Stimulated activated CD4-positive, alpha-beta T cell treated with anti-CD3 and anti-CD28 coated beads, TNF-alpha, amount 100 ng/mL, for 24 hours (primary cell): ENCODE data around the gene CTDP1.

Experiments used
- DNase-seq, 3 experiments: peaks; one replicate each; pipeline ENCODE4 v3.0.0-alpha.2; 2020; ENCODE audit warnings: low read depth in 3 of 3

The CTDP1 gene

DNA sequence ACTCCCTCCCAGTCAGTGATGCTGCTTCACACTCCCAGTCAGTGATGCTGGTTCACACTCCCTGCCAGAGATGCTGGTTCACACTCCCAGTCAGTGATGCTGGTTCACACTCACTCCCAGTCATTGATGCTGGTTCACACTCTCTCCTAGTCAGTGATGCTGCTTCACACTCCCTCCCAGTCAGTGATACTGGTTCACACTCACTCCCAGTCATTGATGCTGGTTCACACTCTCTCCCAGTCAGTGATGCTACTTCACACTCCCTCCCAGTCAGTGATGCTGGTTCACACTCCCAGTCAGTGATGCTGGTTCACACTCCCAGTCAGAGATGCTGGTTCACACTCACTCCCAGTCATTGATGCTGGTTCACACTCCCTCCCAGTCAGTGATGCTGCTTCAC is 83.8 kb downstream of the CTDP1 start:
- no peak for DNase-seq

- DNase-seq = no peak
These were observed 84.5 kb downstream of the CTDP1 start for GRCh38 chr18:79764131-79764530.

DNA sequence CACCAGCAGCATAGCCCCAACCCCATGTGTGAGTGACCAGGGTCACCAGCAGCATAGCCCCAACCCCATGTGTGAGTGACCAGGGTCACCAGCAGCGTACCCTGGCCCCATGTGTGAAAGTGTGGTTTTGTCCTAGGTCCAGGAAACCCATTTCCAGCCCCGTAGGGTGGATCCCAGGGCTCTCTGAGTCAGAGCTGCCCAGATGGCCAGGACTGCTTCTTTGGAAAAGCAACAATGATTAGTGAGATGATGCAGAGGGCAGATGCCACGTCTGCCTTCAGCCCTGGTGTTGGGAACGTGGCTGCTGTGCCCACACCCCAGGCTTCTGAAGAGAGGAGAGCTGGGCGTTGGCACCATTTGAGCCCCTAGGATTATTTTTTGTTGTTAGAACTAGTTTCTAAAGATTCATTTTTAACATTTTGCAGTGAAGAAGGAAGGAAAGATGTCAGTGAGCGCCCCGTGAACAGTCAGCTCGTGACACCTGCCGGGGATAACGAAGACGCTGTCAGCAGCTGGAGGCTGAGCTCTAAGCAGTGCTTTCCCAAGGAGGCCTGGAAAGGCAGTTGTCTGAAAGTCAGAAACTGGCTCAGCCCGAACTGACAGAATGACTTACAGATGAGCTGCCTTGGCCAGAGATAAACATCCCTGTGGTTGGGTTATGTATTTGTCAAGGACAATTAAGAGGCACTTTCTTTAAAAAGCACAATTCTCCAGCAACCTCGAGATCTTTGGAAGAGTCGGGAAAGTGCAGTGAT is 86.1 kb downstream of the CTDP1 start:
- no peak for DNase-seq

DNA sequence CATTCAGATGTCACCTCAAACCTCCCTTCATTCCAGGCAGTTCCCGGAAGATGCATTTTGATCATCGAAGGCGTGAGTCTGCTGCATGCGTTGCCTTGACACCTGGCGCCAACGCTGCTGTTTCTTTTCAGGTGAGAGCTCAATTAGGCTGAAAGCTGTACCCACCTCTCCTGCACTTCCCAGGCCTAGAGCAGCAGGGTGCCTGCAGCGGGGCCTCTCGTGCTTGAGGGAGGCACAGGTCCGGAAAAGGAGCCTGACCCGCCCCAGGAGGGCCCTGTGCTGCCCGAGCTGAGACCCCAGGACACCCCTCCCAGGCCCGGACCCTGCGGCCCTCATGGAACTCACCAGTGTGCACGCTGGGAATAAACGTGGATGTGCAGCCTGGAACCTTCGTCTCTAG is 86.7 kb downstream of the CTDP1 start:
- DNase-seq = no peak

DNA sequence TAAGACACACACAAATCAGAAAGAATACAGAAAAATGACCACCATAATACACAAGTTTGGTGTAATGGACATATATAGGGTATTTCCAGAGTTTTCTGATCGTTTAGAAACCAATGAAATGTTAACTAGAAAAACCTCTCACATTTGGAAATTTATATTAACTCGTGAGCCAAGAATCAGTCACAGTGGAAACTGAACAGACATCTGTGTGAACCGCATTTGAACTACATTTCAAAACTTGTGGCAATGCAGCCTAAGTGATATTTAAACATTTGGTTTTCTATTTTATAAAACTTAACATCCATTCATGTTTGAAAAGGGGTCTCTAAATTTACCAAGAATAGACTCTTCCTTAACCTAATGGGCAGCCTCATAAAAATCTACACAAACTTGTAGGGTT is 89.1 kb downstream of the CTDP1 start:
- no peak for DNase-seq

GRCh38 chr18:79769698-79770500 is 90.3 kb downstream of the CTDP1 start:
- no peak for DNase-seq

- DNase-seq = no peak
These were observed 90.9 kb downstream of the CTDP1 start for GRCh38 chr18:79770501-79770815.

DNA sequence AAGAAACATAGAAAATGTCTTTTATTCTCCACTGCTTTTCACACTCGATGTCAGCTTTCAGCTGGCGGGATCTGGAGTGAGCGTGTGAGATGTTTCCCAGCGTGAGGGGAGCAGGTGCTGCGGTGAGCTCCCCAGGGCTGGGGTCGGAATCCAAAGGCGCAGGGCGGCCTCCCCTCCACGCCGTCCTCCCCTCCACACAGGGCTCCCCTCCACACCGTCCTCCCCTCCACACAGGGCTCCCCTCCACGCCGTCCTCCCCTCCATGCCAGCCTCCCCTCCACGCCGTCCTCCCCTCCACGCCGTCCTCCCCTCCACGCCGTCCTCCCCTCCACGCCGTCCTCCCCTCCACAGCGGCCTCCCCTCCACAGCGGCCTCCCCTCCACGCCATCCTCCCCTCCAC is 91.2 kb downstream of the CTDP1 start:
- DNase-seq = no peak

- DNase-seq = no peak
These were observed 92.0 kb downstream of the CTDP1 start for GRCh38 chr18:79771446-79772107.

- DNase-seq = no peak
These were observed 92.7 kb downstream of the CTDP1 start for GRCh38 chr18:79772108-79772864.

GRCh38 chr18:79772865-79773696 is 93.5 kb downstream of the CTDP1 start:
- DNase-seq = no peak

DNA sequence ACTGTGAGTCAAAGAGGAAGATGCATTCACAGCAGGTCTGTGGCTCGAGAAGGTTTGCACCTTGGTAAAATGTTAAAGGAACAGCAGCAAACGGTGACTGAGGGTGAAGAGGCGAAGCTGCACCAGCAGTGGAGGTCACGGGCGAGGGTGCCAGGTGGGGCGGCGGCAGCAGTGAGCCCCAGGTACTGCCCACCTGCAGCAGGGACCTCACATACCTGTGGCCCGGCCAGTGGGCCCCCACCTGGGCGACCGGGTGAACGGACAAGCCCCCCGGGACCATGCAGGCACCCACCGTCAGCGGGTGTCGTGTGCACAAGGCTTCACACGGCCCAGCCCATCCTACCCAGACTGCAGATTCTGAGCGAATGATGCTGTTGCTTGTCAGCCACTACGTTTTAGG is 94.5 kb downstream of the CTDP1 start:
- no peak for DNase-seq

DNA sequence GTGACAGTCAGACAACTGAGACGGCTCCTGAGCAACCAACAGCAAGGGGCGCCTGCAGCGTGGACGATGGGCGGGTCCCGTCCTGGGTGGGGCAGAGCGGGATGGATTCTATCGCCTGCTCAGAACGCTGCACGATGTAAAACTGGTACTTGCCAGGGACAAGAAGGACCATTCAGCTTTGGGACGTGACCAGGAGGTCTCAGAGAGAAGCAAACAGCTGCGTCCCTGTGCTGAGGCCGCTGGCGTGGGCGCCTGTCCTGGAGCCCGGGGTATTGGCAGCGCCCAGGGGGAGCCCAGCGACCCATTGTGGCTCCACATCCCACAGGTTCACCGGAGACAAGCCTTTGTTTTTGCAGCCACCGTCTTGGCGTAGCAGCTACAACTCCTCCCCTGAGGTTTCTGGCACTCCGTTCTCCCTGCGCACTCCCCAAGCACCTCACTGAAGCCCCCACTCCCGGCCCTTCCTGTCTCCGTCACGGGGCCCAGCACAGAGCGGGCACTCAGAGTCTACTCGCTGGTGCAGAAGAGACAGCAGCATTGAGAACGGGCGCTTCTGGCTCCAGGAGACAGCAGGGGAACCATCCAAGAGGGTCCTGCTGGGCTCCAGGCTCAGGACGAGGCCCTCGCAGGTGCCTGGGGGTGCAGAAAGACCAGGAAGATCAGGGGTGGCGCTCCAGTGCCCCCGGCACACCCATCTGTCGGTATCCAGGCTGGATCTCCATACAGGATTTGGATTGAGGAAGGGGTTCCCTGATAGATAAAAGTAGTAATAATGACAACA is 96.0 kb downstream of the CTDP1 start:
- no peak for DNase-seq

DNA sequence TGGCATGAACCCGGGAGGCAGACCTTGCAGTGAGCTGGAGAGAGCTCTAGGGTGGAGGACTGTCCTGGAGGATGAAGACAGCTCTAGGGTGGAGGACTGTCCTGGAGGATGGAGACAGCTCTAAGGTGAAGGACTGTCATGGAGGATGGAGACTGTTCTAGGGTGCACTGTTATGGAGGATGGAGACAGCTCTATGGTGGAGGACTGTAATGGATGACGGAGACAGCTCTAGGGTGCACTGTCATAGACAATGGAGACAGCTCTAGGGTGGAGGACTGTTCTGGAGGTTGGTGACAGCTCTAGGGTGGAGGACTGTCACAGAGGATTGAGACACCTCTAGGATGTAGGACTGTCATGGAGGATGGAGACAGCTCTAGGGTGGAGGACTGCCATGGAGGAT is 97.1 kb downstream of the CTDP1 start:
- no peak for DNase-seq

GRCh38 chr18:79778291-79778791 is 98.7 kb downstream of the CTDP1 start:
- no peak for DNase-seq

DNA sequence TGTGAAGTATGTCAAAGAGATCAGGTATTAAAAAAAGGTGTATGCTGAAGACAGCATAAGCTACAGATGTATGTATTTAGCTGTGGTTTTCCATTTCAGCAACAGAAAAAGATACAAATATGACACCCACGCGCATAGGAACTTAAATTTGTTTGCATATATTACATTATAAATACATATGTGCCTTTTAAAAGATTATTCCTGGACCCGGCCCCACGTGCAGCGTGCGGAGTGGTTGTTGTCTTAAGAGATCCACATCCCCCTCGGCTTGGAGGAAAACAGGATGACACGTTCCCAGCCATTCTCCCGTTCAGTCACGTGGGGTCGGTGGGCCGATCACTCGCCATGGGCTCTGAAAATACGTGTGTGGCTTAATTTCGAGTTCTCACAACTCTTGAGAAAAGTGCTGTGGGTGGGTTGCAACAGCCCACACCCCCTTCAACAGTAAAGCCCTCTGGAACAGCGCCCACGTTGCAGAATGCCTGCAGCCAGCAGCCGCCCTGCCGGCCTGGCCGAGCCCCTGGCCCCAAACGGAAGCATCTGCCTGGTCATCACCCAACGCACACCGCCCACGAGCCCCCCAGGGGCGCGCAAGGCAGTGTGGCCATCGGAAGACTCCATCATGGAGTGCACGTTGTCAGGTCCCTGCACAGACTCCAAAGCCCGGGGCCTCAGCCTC is 99.6 kb downstream of the CTDP1 start:
- no peak for DNase-seq

- no peak for DNase-seq
These were observed 100.1 kb downstream of the CTDP1 start for GRCh38 chr18:79779700-79780190.

- no peak for DNase-seq
These were observed 100.9 kb downstream of the CTDP1 start for GRCh38 chr18:79780547-79780946.

- no peak for DNase-seq
These were observed 101.8 kb downstream of the CTDP1 start for GRCh38 chr18:79781331-79781941.
